ENCODE measurements around the gene ACTR3C. TPM values are rescaled to one million over a fixed set of nuclear protein-coding genes. Genes with fewer than 3 reads are reported as not detected.
"Not testable (repeated sequence)": the region's sequence is repeated elsewhere in the genome, so short reads cannot be mapped to it uniquely, and the experiment has no call there.

The ACTR3C gene
- total RNA-seq, 1 experiment from 2014 or later: 8.0 TPM

- H3K36me3 Mint-ChIP-seq (ENCODE audit: insufficient read depth, unreplicated experiment); H3K36me3 ChIP-seq (ENCODE audit: control insufficient read depth, insufficient read depth, low read length); H3K4me3 Mint-ChIP-seq (ENCODE audit: unreplicated experiment); H3K27ac Mint-ChIP-seq (ENCODE audit: unreplicated experiment); BruUV-seq (replicated peaks); H3K27me3 Mint-ChIP-seq (ENCODE audit: insufficient read depth, unreplicated experiment); POLR2A ChIA-PET; DNase-seq; intact Hi-C loops (cut with micrococcal nuclease; ENCODE audit: unreplicated experiment); H3K4me3 ChIP-seq (ENCODE audit: low read depth, low read length); CTCF ChIA-PET; H3K9me3 ChIP-seq; H3K27me3 ChIP-seq (replicated peaks; ENCODE audit: control insufficient read depth, insufficient read depth, low read length); H3K4me1 ChIP-seq: not testable (repeated sequence)
- Mint-ChIP-seq H3K9me3 (ENCODE audit: unreplicated experiment) (peaks cover 10% of the 10 kb centered on the region), H3K4me1 (ENCODE audit: low read depth, unreplicated experiment) (peaks cover 13% of the 10 kb centered on the region)
These were observed 18.7 kb downstream of the ACTR3C start for GRCh38 chr7:150304499-150305258.

- H3K4me3 Mint-ChIP-seq (ENCODE audit: unreplicated experiment); H3K36me3 Mint-ChIP-seq (ENCODE audit: insufficient read depth, unreplicated experiment); H3K4me1 ChIP-seq; intact Hi-C loops (cut with micrococcal nuclease; ENCODE audit: unreplicated experiment); H3K4me3 ChIP-seq (ENCODE audit: low read depth, low read length); H3K9me3 ChIP-seq; H3K27ac Mint-ChIP-seq (ENCODE audit: unreplicated experiment); H3K27me3 Mint-ChIP-seq (ENCODE audit: insufficient read depth, unreplicated experiment); BruUV-seq (replicated peaks); H3K9me3 Mint-ChIP-seq (ENCODE audit: unreplicated experiment); H3K4me1 Mint-ChIP-seq (ENCODE audit: low read depth, unreplicated experiment); H3K36me3 ChIP-seq (ENCODE audit: control insufficient read depth, insufficient read depth, low read length); H3K27me3 ChIP-seq (replicated peaks; ENCODE audit: control insufficient read depth, insufficient read depth, low read length); POLR2A ChIA-PET; CTCF ChIA-PET; DNase-seq: not testable (repeated sequence)
These were observed 20.4 kb downstream of the ACTR3C start for GRCh38 chr7:150302908-150303310.

GRCh38 chr7:150297978-150298377 is 25.4 kb downstream of the ACTR3C start:
- H3K9me3 Mint-ChIP-seq (ENCODE audit: unreplicated experiment); DNase-seq; H3K36me3 Mint-ChIP-seq (ENCODE audit: insufficient read depth, unreplicated experiment); H3K27ac Mint-ChIP-seq (ENCODE audit: unreplicated experiment); H3K4me3 Mint-ChIP-seq (ENCODE audit: unreplicated experiment); POLR2A ChIA-PET; H3K27me3 Mint-ChIP-seq (ENCODE audit: insufficient read depth, unreplicated experiment); H3K9me3 ChIP-seq; intact Hi-C loops (cut with micrococcal nuclease; ENCODE audit: unreplicated experiment); CTCF ChIA-PET; H3K4me1 Mint-ChIP-seq (ENCODE audit: low read depth, unreplicated experiment); BruUV-seq (replicated peaks); H3K36me3 ChIP-seq (ENCODE audit: control insufficient read depth, insufficient read depth, low read length); H3K4me1 ChIP-seq; H3K4me3 ChIP-seq (ENCODE audit: low read depth, low read length); H3K27me3 ChIP-seq (replicated peaks; ENCODE audit: control insufficient read depth, insufficient read depth, low read length): not testable (repeated sequence)

GRCh38 chr7:150296802-150297201 is 26.5 kb downstream of the ACTR3C start:
- BruUV-seq (replicated peaks); intact Hi-C loops (cut with micrococcal nuclease; ENCODE audit: unreplicated experiment); DNase-seq; H3K36me3 Mint-ChIP-seq (ENCODE audit: insufficient read depth, unreplicated experiment); H3K4me1 Mint-ChIP-seq (ENCODE audit: low read depth, unreplicated experiment); H3K36me3 ChIP-seq (ENCODE audit: control insufficient read depth, insufficient read depth, low read length); H3K4me3 ChIP-seq (ENCODE audit: low read depth, low read length); H3K27me3 ChIP-seq (replicated peaks; ENCODE audit: control insufficient read depth, insufficient read depth, low read length); H3K9me3 Mint-ChIP-seq (ENCODE audit: unreplicated experiment); H3K27ac Mint-ChIP-seq (ENCODE audit: unreplicated experiment); CTCF ChIA-PET; H3K27me3 Mint-ChIP-seq (ENCODE audit: insufficient read depth, unreplicated experiment); H3K9me3 ChIP-seq; POLR2A ChIA-PET; H3K4me3 Mint-ChIP-seq (ENCODE audit: unreplicated experiment); H3K4me1 ChIP-seq: not testable (repeated sequence)

- CTCF ChIA-PET; H3K9me3 Mint-ChIP-seq (ENCODE audit: unreplicated experiment); intact Hi-C loops (cut with micrococcal nuclease; ENCODE audit: unreplicated experiment); H3K36me3 ChIP-seq (ENCODE audit: control insufficient read depth, insufficient read depth, low read length); H3K36me3 Mint-ChIP-seq (ENCODE audit: insufficient read depth, unreplicated experiment); H3K4me1 ChIP-seq; H3K27me3 ChIP-seq (replicated peaks; ENCODE audit: control insufficient read depth, insufficient read depth, low read length); BruUV-seq (replicated peaks); H3K4me3 ChIP-seq (ENCODE audit: low read depth, low read length); H3K27ac Mint-ChIP-seq (ENCODE audit: unreplicated experiment); H3K4me1 Mint-ChIP-seq (ENCODE audit: low read depth, unreplicated experiment); POLR2A ChIA-PET; DNase-seq; H3K27me3 Mint-ChIP-seq (ENCODE audit: insufficient read depth, unreplicated experiment); H3K4me3 Mint-ChIP-seq (ENCODE audit: unreplicated experiment); H3K9me3 ChIP-seq: not testable (repeated sequence)
These were observed 27.7 kb downstream of the ACTR3C start for GRCh38 chr7:150295614-150296013.

GRCh38 chr7:150295027-150295426 is 28.3 kb downstream of the ACTR3C start:
- H3K36me3 ChIP-seq (ENCODE audit: control insufficient read depth, insufficient read depth, low read length); BruUV-seq (replicated peaks); H3K36me3 Mint-ChIP-seq (ENCODE audit: insufficient read depth, unreplicated experiment); H3K9me3 Mint-ChIP-seq (ENCODE audit: unreplicated experiment); H3K4me3 ChIP-seq (ENCODE audit: low read depth, low read length); H3K27me3 ChIP-seq (replicated peaks; ENCODE audit: control insufficient read depth, insufficient read depth, low read length); intact Hi-C loops (cut with micrococcal nuclease; ENCODE audit: unreplicated experiment); H3K27ac Mint-ChIP-seq (ENCODE audit: unreplicated experiment); H3K4me3 Mint-ChIP-seq (ENCODE audit: unreplicated experiment); DNase-seq; H3K4me1 Mint-ChIP-seq (ENCODE audit: low read depth, unreplicated experiment); POLR2A ChIA-PET; H3K4me1 ChIP-seq; H3K9me3 ChIP-seq; H3K27me3 Mint-ChIP-seq (ENCODE audit: insufficient read depth, unreplicated experiment); CTCF ChIA-PET: not testable (repeated sequence)

GRCh38 chr7:150290317-150290716 is 33.0 kb downstream of the ACTR3C start:
- H3K9me3 ChIP-seq; H3K27ac Mint-ChIP-seq (ENCODE audit: unreplicated experiment); H3K4me3 ChIP-seq (ENCODE audit: low read depth, low read length); H3K36me3 Mint-ChIP-seq (ENCODE audit: insufficient read depth, unreplicated experiment); BruUV-seq (replicated peaks); DNase-seq; POLR2A ChIA-PET; H3K27me3 ChIP-seq (replicated peaks; ENCODE audit: control insufficient read depth, insufficient read depth, low read length); H3K4me1 ChIP-seq; H3K4me1 Mint-ChIP-seq (ENCODE audit: low read depth, unreplicated experiment); CTCF ChIA-PET; H3K27me3 Mint-ChIP-seq (ENCODE audit: insufficient read depth, unreplicated experiment); H3K36me3 ChIP-seq (ENCODE audit: control insufficient read depth, insufficient read depth, low read length); H3K4me3 Mint-ChIP-seq (ENCODE audit: unreplicated experiment); H3K9me3 Mint-ChIP-seq (ENCODE audit: unreplicated experiment); intact Hi-C loops (cut with micrococcal nuclease; ENCODE audit: unreplicated experiment): not testable (repeated sequence)
